MM.1S (cell line): ENCODE results near the gene NIPBL.

Source experiments
- CTCF ChIP-seq: fragments of 300-600 bp; sonication (generic); IDR thresholded peaks from 2 replicates; pipeline ENCODE4 v1.5.1; 2016; ENCODE audit warnings: antibody characterized with exemption, low read length, mixed read lengths
- EZH2 ChIP-seq: fragments of 300-600 bp; sonication (generic); optimal IDR thresholded peaks from 2 replicates; pipeline ENCODE3; 2017; ENCODE audit warnings: low read depth, mild to moderate bottlenecking, antibody characterized with exemption, low read length, mixed read lengths

- no peak for TF ChIP-seq CTCF
- TF ChIP-seq EZH2 = no peak
Measured at GRCh38 chr5:36948041-36948440, 71.5 kb downstream of the NIPBL start.
